ENCODE data around the gene SFT2D1. TPM values are rescaled to one million over a fixed set of nuclear protein-coding genes. Genes with fewer than 3 reads are reported as not detected.

SFT2D1 gene
- total RNA-seq, 1 donor from 2014 or later = 49.5 TPM

DNA sequence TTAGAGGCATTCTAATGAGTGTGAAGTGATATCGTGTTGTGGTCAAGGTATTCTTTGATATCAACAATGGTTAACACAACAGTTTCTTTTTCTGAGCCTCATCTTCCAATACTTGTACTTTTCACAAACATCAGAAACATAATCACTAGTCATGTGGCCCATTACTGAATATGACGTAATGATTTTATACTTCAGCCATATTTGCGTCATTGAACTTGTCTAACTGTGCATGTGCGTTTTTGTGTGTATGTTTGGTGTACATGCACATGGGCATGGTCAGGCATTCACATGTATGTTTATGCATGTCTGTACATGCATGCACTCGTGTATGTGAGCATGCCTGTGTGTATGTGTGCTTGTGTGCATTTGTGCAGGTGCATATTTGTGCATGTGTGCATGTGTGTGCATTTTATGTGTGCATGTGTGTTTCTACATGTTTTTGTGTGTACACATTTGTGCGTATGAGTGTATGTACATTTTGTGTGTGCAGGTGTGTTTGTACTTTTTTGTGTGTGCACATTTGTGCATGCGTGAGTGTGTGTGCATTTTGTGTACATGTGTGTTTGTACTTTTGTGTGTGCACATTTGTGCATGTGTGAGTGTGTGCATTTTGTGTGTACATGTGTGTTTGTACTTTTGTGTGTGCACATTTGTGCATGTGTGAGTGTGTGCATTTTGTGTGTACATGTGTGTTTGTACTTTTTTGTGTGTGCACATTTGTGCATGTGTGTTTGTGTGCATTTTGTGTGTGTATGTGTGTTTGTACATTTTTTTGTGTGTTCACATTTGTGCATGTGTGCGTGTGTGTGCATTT is 63.6 kb downstream of the SFT2D1 start:
- ATAC-seq (ENCODE audit: low read depth) (no peak), DNase-seq (no peak)
- H3K36me3 Mint-ChIP-seq (ENCODE audit: low read depth) = no peaks in the 10 kb centered on the region
- ChIA-PET POLR2A (no interaction called here), CTCF (interaction anchor here (2.8 to 3.5 kb wide), 3 partner anchors 33 to 122 kb away, joined by 11 to 67 read pairs (median 41); no protein-coding TSS in a partner anchor)
- H3K4me3 Mint-ChIP-seq = no peak overlapping the region
- TF ChIP-seq, protein P1, sequence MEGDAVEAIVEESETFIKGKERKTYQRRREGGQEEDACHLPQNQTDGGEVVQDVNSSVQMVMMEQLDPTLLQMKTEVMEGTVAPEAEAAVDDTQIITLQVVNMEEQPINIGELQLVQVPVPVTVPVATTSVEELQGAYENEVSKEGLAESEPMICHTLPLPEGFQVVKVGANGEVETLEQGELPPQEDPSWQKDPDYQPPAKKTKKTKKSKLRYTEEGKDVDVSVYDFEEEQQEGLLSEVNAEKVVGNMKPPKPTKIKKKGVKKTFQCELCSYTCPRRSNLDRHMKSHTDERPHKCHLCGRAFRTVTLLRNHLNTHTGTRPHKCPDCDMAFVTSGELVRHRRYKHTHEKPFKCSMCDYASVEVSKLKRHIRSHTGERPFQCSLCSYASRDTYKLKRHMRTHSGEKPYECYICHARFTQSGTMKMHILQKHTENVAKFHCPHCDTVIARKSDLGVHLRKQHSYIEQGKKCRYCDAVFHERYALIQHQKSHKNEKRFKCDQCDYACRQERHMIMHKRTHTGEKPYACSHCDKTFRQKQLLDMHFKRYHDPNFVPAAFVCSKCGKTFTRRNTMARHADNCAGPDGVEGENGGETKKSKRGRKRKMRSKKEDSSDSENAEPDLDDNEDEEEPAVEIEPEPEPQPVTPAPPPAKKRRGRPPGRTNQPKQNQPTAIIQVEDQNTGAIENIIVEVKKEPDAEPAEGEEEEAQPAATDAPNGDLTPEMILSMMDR (IDR thresholded peaks at IDR 0.05) = no peak
- H3K27me3 Mint-ChIP-seq = peaks cover 5% of the 10 kb centered on the region
- H3K9me3 Mint-ChIP-seq = no peaks in the 10 kb centered on the region
- peaks cover 8% of the 10 kb centered on the region for H3K4me1 Mint-ChIP-seq
- intact Hi-C loops (cut with micrococcal nuclease) = loop anchor here (5.0 kb wide), 3 partner anchors 121 to 349 kb away; partner anchors contain the start of gene RPS6KA2
- H3K27ac Mint-ChIP-seq = no peak overlapping the region

DNA sequence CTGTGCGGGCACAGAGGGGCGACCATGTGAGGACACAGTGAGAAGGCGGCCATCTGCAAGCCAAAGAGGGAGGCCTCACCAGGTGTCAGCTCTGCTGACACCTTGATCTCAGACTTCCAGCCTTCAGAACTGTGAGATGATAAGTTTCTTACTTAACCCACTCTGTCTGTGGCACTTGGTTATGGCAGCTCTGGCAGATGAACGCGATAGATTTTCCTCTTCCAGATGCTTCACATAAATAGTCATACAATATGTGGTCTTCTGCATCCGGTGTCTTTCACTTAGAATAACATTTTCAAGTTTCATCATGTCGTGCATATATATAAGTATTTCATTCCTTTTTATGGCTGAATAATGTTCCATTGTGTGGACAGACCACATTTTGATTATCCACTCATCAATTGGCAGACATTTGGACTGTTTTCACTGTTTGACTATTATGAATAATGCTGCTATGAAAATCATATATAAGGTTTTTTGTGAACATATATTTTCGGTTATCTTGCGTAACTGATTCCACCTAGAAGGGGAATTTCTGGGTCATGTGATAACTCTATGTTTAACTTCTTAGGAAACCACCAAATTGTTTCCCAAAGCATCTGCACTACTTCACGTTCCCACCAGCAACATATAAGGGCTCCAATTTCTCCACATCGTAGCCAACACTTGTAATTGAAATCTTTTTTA is 64.3 kb downstream of the SFT2D1 start:
- ChIA-PET POLR2A (no interaction called here), CTCF (interaction anchor here (1.1 to 3.1 kb wide), 5 partner anchors 27 to 122 kb away, joined by 3 to 67 read pairs (median 5); no protein-coding TSS in a partner anchor)
- no peak for ATAC-seq (ENCODE audit: low read depth)
- no peaks in the 10 kb centered on the region for H3K36me3 Mint-ChIP-seq (ENCODE audit: low read depth)
- TF ChIP-seq, protein P1 (IDR thresholded peaks at IDR 0.05) = no peak
- DNase-seq = no peak
- H3K9me3 Mint-ChIP-seq = no peaks in the 10 kb centered on the region
- H3K27ac Mint-ChIP-seq = no peak overlapping the region
- no peak overlapping the region for H3K4me3 Mint-ChIP-seq
- H3K4me1 Mint-ChIP-seq = peaks cover 8% of the 10 kb centered on the region
- intact Hi-C loops (cut with micrococcal nuclease) = loop anchor here (5.0 kb wide), 3 partner anchors 121 to 349 kb away; partner anchors contain the start of gene RPS6KA2
- H3K27me3 Mint-ChIP-seq = peaks cover 5% of the 10 kb centered on the region

DNA sequence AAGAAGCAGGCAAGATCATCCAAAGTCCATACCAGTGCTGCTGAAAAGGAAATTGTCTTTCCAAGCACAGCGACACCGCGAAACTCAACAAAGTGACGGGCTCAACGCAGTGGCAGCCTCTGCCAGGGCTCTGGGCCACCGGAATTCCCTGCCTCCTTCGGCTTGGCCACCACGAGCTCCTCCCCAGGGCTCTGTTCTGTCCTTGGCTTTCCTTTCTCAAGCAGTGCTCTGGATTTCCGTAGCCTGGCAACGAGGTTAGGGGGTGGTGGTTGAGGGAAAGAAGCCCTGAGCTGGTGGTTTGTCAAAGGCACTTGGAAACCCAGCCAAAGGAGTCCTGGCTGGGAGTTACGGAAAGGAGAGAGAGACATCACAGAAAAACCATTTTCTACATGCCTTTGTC is 65.3 kb downstream of the SFT2D1 start:
- Mint-ChIP-seq H3K9me3 (no peaks in the 10 kb centered on the region), H3K4me3 (no peak overlapping the region), H3K27ac (no peak overlapping the region), H3K36me3 (ENCODE audit: low read depth) (no peaks in the 10 kb centered on the region), H3K27me3 (peaks cover 4% of the 10 kb centered on the region), H3K4me1 (peaks cover 8% of the 10 kb centered on the region)
- intact Hi-C loops (cut with micrococcal nuclease) = loop anchor here (5.0 kb wide), 3 partner anchors 120 to 350 kb away; partner anchors contain the start of gene RPS6KA2
- ATAC-seq (ENCODE audit: low read depth) (no peak), DNase-seq (no peak)
- TF ChIP-seq, protein P1 (IDR thresholded peaks at IDR 0.05) = no peak
- ChIA-PET CTCF (interaction anchor here (1.1 to 3.1 kb wide), 10 partner anchors 28 to 126 kb away, joined by 3 to 67 read pairs (median 6); no protein-coding TSS in a partner anchor), POLR2A (interaction anchor here (0.7 kb wide), 1 partner anchor 66 kb away, joined by 3 read pairs; no protein-coding TSS in a partner anchor)

DNA sequence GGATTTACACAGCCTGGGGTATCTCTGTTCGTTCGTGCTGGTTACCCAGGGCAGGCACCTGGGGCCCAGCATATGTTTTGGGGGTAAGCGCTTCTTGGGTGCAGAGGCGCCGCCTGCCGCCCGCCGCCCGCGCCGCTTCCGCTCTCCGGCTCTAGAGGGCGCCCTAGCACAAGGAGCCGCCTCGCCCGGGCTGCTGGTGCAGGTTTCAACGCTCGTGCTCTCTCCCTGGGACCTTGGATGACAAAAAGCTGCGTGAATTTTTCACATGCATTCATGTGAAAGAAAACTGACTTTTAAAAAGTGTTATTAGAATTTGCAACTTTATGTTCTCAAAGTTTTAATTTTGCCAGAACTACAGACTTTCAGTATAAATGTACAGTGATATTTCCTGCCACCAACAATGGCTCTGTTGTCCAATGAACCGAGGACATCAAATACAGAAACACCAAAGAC is 66.6 kb downstream of the SFT2D1 start:
- TF ChIP-seq, protein P1 (IDR thresholded peaks at IDR 0.05) = peak; percentile 97
- CTCF ChIA-PET = interaction anchor here (0.6 to 3.1 kb wide), 12 partner anchors 10 to 166 kb away, joined by 3 to 67 read pairs (median 4); no protein-coding TSS in a partner anchor
- Mint-ChIP-seq H3K27me3 (peaks cover 2% of the 10 kb centered on the region), H3K4me3 (no peak overlapping the region), H3K27ac (no peak overlapping the region), H3K4me1 (peaks cover 8% of the 10 kb centered on the region), H3K9me3 (no peaks in the 10 kb centered on the region), H3K36me3 (ENCODE audit: low read depth) (no peaks in the 10 kb centered on the region)
- intact Hi-C loops (cut with micrococcal nuclease) = loop anchor here (1.0 to 5.0 kb wide), 6 partner anchors 38 to 352 kb away; partner anchors contain the start of gene RPS6KA2
- DNase-seq (peak; percentile 85), ATAC-seq (ENCODE audit: low read depth) (peak; percentile 94)
- POLR2A ChIA-PET = interaction anchor here (0.7 to 1.0 kb wide), 2 partner anchors 106 to 125 kb away, joined by 3 read pairs; no protein-coding TSS in a partner anchor

Measured in activated B cell treated with CpG ODN at 0.5 μM for 24 hours (primary cell).